Keratinocyte (primary cell): ENCODE data around the gene BRCA1.

Experiments used
- CTCF ChIP-seq, 3 experiments: IDR thresholded peaks in 1 of 3; conservative IDR thresholded peaks in 1 of 3; optimal IDR thresholded peaks in 1 of 3; 2 replicates in 2 of 3; 3 replicates in 1 of 3; pipeline versions ENCODE3 to v1.5.1; 2011; ENCODE audit warnings: low read length in 3 of 3, mild to moderate bottlenecking in 3 of 3, moderate library complexity in 2 of 3, control low read depth in 1 of 3, inconsistent platforms in 1 of 3; ENCODE audit not compliant: insufficient read depth in 2 of 3; ENCODE audit errors: extremely low read depth in 1 of 3
- EZH2 ChIP-seq: IDR thresholded peaks from one replicate; pipeline ENCODE4 v1.6.1; 2012; ENCODE audit warnings: inconsistent platforms, mild to moderate bottlenecking, low read length, moderate library complexity

DNA sequence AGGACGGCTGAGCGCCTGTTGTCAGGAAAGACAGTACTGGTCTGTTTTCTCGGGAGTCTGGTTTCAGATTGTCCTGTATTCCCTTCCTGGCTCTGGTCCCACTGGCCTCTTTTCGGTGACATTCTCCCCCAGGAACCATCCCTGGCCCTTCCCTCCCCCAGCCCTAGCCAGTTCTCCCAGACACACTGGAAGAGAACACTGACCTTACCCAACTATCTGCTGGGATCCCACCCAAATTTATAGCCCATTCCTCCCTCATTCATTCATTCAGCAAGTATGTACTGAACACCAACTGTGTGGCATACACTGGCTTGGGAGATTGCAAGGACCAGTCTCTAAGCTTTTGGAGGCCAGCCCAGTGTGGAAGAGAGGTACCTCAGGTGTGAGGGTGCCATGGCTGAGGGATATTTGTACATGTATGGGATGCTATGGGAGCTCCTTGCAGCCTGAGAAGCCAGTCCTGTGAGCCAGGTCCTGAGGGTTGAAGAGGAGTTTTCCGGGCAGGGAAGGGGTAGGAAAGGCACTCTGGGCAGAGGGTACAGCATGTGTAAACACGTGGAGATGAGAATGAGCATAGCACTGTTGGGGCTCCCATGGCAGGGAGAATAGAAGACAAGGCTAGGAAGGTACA is 94.9 kb downstream of the BRCA1 start:
- TF ChIP-seq CTCF (optimal IDR thresholded peaks at IDR 0.05 in 1 of 3, IDR thresholded peaks at IDR 0.05 in 1 of 3, conservative IDR thresholded peaks at IDR 0.05 in 1 of 3; ENCODE audit: extremely low read depth in 1 of 3, insufficient read depth in 2 of 3, low read length in 3 of 3) = no peak
- TF ChIP-seq EZH2 = no peak
